ENCODE results near the gene DNAJC30.

DNA sequence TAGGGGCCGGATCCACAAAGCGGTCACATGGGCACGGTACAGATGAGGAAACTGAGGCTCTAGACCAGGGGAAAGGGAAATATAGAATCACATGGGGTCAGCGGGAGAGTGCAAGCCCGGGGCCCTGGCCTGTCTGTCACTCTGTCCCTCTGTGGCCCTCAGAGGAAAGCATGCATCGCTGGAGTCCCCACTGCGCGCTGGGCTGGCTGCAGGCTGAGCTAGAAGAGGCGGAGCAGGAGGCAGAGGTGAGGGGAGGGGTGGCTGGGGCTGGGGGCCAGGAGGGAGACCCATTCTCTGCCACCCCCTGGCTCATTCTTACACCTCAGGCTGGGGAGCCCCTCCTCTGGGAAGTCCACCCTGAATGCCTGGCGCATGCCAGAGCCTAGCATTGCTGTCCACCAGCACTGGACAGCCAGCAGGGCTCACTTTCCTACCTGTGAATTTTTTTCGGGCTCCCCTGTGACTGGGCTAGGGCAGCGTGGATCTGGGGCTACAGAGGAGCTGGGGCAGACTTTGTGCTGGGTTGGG is 13.3 kb downstream of the DNAJC30 start:
- TF ChIP-seq, protein P1, sequence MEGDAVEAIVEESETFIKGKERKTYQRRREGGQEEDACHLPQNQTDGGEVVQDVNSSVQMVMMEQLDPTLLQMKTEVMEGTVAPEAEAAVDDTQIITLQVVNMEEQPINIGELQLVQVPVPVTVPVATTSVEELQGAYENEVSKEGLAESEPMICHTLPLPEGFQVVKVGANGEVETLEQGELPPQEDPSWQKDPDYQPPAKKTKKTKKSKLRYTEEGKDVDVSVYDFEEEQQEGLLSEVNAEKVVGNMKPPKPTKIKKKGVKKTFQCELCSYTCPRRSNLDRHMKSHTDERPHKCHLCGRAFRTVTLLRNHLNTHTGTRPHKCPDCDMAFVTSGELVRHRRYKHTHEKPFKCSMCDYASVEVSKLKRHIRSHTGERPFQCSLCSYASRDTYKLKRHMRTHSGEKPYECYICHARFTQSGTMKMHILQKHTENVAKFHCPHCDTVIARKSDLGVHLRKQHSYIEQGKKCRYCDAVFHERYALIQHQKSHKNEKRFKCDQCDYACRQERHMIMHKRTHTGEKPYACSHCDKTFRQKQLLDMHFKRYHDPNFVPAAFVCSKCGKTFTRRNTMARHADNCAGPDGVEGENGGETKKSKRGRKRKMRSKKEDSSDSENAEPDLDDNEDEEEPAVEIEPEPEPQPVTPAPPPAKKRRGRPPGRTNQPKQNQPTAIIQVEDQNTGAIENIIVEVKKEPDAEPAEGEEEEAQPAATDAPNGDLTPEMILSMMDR (IDR thresholded peaks at IDR 0.05), result no peak
- TF ChIP-seq POLR2AphosphoS5 (IDR thresholded peaks at IDR 0.05) (no peak), EP300 (IDR thresholded peaks at IDR 0.05) (no peak), POLR2A (IDR thresholded peaks at IDR 0.05; ENCODE audit: low read depth) (no peak)

Data from esophagus muscularis mucosa (tissue), 4 donors.